Retinal pigment epithelial cell (primary cell): ENCODE measurements around the gene SCG3.
"Not testable (repeated sequence)": the region's sequence is repeated elsewhere in the genome, so short reads cannot be mapped to it uniquely, and the experiment has no call there.

Experiments
- DNase-seq: peaks from one replicate; pipeline ENCODE4 v3.0.0-alpha.2; 2010; ENCODE audit warnings: low read depth
- H3K4me3 ChIP-seq: 2 replicates; pipeline ENCODE4 v1.5.1; 2011; ENCODE audit warnings: mild to moderate bottlenecking, low read length, control low read depth, moderate library complexity
- TF ChIP-seq, protein P1 (sequence below): conservative IDR thresholded peaks from 2 replicates; pipeline ENCODE4 v1.5.1; 2011; ENCODE audit warnings: low read depth, low read length, control low read depth, inconsistent platforms

SCG3 gene

DNA sequence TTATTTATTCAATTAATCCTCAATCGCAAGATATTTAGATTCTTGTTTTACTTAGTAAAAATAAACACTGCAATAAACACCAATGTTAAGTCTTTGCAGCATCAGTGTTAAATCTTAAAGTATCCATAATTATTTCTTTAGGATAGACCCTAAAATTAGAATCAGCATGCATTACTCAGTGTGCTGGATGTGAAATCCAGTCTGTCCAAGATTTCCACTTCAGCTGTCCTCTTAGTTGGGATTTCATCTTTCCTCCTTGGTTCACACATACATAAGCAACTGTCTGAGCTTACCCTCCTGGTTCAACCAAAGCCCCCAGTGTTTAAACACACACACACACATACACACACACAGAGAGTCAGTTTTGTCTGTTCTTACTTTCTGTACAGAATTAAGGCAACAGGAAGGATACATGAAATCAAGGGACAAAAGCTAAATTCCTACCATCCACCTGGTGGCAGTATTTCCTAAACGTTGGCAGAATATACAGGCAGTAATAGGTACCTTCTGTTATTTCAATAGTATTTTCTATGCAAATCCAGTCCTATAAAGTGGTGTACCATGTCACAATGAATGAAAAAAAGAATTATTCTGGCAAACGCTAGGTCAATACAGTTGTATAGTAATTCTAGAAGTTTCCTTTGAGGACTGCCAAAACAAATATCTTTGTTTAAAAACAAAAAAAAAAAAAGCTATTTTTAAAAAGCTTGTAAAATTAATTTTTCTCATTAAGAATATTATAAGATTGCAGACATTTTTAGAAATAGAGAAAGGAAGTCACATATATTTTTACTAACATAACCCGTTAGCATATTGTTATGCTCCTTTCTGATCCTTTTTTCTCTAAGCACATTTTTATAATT is 31.4 kb upstream of the SCG3 start:
- DNase-seq: peak; percentile 27
- TF ChIP-seq, protein P1, sequence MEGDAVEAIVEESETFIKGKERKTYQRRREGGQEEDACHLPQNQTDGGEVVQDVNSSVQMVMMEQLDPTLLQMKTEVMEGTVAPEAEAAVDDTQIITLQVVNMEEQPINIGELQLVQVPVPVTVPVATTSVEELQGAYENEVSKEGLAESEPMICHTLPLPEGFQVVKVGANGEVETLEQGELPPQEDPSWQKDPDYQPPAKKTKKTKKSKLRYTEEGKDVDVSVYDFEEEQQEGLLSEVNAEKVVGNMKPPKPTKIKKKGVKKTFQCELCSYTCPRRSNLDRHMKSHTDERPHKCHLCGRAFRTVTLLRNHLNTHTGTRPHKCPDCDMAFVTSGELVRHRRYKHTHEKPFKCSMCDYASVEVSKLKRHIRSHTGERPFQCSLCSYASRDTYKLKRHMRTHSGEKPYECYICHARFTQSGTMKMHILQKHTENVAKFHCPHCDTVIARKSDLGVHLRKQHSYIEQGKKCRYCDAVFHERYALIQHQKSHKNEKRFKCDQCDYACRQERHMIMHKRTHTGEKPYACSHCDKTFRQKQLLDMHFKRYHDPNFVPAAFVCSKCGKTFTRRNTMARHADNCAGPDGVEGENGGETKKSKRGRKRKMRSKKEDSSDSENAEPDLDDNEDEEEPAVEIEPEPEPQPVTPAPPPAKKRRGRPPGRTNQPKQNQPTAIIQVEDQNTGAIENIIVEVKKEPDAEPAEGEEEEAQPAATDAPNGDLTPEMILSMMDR: peak; percentile 79
- no peak overlapping the region for H3K4me3 ChIP-seq

DNA sequence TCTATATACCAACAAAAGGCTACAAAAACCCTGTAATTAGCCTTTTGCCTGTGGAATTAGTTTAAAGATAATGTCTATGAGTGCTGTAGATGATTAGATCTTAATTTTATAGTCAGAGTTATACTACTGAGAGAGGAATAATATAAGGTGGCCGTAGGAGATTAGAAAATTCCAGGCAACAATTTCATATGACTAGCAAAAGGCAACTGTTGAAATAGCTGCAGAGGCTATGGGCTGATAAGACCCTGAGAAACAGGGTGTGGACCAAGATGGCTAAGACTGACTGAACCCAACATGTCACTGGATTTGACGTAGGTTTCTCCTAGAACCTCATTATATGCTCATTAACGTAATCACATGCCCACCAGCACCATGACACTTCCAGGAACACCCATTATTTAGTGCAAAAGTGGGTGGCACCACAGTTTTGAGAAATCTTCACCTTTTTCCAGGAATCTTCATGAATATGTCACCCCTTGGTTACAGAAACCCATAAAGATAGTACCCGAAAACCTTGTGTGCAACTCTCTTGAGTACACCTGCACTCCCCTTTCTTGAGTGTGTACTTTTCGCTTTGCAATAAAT is 29.1 kb upstream of the SCG3 start:
- no peak overlapping the region for H3K4me3 ChIP-seq
- DNase-seq: no peak
- TF ChIP-seq, protein P1: no peak

DNA sequence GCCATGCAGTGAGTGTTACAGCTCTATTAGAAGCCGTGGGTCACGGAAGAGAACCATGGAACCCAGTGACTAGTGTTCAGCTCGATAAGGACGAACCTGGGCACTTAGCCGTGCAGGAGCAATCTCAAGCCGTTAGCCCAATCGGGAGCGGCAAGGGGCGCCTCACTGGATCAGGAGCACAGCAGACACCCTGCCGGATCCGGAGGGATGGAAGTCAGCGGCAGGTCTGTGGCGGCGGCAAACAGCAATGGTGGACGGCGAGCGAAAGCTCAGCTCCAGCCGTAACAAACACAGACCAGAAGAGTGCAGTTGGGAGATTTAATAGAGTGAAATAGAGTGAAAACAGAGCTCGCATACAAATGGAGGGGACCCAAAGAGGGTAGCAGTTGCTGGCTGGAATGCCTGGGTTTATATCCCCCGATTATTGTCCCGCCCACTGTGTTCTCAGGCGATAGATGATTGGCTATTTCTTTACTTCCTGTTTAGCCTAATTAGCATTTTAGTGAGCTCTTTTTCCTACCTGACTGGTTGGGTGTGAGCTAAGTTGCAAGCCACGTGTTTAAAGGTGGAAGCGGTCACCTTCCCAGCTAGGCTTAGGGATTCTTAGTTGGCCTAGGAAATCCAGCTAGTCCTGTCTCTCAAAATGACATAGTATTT is 25.8 kb upstream of the SCG3 start:
- H3K4me3 ChIP-seq, DNase-seq: not testable (repeated sequence)

DNA sequence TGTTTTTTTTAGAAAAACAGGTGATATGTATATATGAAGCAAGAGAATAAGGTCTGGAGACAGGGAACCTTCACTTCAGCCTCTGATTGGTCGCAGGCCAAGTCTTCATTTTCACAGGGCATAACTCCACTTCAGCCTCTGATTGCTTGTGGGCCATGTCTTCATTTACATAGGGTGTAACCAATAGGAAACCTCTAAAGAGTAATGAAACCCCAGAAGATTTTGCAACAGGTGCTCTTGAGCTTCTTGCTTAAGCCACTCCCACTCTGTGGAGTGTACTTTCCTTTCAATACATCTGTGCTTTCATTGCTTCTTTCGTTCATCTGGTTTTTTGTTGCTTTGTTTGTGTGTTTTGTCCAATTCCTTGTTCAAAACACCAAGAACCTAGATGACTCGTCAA is 22.6 kb upstream of the SCG3 start:
- TF ChIP-seq, protein P1: no peak
- no peak overlapping the region for H3K4me3 ChIP-seq
- DNase-seq: no peak

DNA sequence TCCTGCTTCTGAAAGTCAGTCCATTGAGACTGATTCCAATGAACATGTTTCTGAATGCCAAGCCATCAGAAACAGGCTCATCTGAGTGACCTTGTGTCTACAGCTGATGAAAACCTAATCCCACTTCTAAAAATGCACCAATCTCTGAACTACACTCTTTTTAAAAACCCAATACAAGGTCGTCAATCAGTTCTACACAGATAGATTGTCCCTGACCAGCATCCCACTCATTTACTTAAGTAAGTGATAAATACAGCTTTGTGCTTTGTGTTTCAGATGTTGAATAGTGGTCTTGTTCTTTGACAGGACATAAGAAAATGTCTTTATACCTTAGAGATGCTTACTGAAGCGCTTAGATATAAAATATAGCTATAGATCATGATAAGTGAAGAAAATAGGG is 20.2 kb upstream of the SCG3 start:
- no peak overlapping the region for H3K4me3 ChIP-seq
- DNase-seq: no peak
- TF ChIP-seq, protein P1: no peak

DNA sequence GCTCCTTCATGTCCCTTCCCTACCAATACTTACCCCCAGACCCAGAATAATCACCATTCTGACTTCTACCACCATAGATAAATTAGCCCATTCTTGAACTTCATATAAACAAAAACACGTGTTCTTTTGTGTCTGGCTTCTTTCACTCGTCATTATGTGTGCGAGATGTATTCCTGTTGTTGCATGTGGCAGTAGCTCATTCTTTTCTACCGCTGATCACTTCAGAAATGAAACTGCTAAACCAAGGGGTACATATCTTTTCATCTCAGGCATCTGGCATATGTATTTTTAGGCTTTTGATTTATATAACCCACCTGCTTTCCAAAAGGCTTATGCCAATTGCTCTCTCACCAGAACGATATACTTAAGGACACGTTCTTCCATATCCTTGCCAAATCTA is 13.8 kb upstream of the SCG3 start:
- TF ChIP-seq, protein P1: no peak
- no peak overlapping the region for H3K4me3 ChIP-seq
- no peak for DNase-seq

DNA sequence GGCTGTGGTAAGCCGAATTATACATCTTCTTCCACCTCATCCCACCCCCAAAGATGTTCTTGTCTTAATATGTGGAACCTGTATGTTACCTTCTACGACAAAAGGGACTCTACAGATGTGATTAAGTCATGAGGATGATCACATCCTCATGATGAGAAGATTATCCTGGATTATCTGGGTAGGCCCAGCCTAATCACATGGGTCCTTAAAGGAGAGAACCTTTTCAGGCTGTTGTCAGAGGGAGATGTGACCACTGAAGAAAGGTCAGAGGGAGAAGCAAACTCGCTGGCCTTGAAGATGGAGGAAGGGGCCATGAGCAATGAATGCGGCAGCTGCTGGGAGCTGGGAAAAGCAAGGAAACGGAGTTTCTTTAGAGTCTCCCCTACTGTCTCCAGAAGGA is 12.9 kb upstream of the SCG3 start:
- TF ChIP-seq, protein P1: no peak
- no peak for DNase-seq
- H3K4me3 ChIP-seq: no peak overlapping the region
